Measurements from ENCODE around the gene SNCAIP.

The SNCAIP gene

DNA sequence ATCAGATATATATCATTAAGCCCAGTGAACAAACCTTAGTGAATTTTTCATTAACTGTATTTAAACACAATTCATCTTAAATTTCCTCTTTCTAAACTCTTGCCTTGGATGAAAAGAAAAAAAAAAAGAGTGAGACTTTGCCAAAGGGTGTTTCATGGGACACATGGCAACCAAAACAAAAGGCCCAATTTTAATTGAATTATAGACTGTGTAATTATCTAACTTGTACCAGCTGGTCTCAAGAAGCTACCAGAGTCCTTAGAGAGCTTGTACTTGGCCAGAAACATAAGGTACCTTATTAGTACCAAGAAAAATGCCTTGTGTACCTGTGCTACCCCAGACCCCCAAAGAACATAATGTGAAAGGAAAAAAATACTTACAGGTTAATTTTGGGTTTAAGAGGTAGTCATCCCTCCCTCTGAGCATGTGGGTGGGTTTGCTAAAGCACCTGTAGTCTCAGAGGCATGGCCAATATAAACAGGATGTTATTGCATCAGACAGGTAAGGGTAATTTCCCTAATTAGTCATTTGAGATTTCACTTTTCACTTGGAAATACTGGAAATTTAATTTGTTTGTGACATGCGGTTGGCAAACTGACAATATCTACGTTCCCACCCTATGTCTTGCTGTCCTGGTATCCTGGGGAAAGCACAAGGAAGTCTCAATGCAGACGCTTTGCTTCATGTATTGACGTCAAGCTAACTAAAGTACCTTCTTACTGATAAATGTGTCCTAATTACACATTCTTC is 90.1 kb downstream of the SNCAIP start:
- no peak for DNase-seq

DNA sequence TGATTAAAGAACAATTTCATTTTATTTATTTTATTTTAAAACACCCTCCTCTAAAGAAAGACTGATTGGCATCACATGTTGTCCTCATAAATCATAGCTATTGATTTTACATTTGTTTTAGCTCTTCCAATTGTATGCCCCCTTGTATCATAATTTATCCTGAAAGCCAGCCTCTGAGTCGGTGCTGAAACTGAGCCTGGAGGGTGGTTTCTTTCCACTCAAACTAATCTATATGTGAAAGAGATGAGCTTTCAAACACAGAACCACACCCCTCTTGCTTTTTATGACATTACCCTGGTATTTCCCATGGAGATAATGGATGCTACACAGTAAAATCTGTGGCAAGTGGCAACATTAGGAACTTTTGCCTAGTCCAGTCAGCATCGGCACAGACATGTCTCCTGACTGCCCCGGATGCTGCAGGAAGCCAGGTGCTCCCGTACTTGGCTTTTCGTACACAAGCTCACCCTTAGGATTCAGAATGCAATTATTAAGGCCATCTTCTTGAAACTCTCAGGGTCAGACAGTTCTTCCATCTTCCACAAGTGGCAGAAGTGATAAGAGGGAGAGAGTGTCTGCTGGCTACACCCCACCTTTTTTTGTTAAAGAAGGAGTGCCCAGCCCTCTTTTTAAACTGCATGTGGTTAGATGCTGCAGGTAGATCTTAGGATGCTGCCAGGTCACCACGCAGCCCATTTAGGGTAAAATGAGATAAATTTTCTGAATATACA is 91.1 kb downstream of the SNCAIP start:
- DNase-seq: no peak

DNA sequence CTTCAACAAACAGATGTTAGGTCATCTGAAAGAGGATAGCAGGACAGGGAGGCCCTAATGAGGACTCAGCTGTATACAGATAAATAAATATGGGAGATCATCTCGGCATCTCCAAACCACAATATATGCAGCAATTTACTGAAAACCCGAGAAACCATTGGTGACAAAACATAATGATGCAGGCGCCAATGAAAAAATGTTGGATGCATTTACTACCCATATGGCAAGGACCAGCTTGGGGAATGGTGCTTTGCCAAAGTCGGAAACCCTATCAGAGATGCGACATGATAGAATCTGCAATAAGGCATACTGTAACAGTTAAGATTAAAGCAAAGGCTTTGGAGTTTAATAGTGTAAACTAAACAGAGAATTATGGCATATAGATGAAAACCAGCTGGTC is 92.0 kb downstream of the SNCAIP start:
- DNase-seq: no peak

DNA sequence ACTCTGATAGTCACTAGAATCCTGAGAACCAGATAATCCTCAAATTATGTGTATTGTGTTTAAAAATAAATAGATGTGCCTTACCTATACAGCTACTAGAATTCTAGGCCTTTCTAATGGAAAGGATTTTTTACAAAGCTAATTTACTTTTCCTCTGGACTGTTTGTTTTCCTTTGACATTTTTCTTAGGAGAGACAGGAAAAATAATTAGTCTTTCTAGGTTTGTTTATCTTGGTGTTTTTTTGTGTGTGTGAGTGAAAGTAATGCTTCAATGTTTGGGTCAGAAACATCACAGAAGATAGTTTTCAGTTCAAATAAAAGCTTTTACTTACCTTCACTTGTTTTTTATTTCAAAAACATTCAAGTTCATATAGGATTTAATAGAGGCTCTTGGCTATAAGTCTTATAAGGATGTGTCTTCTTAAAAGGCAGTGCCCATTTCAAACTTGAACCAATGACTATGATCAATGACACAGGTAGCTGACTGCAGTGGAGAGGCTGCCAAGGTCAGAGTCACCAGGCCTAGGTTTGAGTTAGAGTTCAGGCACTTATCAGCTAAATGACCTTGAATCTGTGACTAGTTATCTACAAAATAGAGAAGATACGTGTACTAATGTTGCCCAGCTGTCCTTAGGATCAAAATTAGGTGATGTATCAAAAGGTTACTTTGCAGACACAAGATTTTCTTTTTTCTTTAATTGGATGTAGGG is 92.8 kb downstream of the SNCAIP start:
- DNase-seq: no peak

GRCh38 chr5:122405751-122406150 is 93.7 kb downstream of the SNCAIP start:
- DNase-seq: no peak

- DNase-seq: no peak
Observed at GRCh38 chr5:122406181-122406580, 94.1 kb downstream of the SNCAIP start.

DNA sequence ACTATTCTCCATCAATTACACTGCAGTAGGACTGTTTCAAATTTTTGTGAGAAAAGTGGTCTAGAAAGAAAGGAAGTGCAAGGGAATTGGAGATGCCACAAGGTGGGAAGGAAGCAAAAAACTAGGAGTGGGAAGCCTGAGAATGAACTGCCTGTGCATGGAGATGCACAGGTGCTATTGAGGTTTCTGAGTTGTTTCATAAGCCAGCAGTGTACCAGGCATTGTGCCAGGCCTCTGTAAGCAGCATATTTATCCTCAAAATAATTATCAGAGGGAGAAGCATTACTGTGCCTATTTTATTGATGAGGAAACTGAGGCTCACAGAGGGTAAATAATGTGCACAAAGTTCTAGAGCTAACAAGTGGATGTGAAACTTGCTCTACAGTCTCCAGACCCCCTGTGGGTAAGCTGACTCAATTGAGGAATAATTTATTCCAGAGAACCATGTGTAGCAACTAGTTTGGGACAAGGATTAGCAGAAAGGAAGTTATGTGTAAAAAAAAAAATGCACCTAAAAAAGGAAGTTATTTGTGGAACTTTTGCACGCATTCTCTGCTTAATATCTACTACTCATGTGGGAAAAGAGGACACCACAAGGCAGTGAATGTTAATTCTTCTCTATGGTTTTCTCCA is 96.7 kb downstream of the SNCAIP start:
- DNase-seq: no peak

GRCh38 chr5:122412966-122413365 is 100.9 kb downstream of the SNCAIP start:
- DNase-seq: no peak

- DNase-seq: no peak
Observed at GRCh38 chr5:122413722-122414121, 101.7 kb downstream of the SNCAIP start.

GRCh38 chr5:122415030-122415800 is 103.2 kb downstream of the SNCAIP start:
- DNase-seq: no peak

DNA sequence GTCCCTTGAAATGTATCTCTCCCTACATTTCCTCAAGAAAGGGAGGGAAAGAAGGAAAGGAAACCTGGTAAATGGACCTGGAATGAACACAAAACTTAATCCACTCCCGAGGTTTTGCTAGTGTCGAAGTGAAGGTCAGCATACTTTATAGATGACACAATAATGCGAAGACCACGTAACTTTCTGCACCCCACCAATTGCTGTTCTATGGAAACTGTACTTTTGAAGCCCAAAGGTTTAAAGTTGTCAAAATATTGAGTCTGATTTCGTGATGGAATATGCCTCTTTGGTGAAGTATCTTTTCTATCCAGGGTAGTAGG is 103.7 kb downstream of the SNCAIP start:
- DNase-seq: no peak

GRCh38 chr5:122419142-122419894 is 107.3 kb downstream of the SNCAIP start:
- no peak for DNase-seq

DNA sequence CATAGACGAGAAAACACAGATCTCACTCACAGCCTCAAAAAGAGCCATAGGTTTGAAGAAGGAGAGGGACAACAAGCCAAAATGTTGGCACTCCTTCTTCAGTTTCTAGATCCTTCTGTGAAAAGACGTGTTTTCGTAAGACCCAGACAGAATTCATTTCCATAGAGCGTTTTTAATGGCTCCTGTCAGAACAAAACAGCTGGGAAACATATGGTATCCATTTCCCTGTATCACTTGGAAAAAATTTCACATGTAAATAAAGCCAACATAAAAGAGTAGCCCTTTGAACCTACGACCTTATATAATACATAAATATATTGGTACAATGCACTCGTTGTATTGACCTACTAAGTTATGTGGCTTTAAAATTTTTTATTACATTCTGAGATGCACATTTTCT is 108.1 kb downstream of the SNCAIP start:
- no peak for DNase-seq

GRCh38 chr5:122420537-122421236 is 108.7 kb downstream of the SNCAIP start:
- no peak for DNase-seq

- no peak for DNase-seq
Observed at GRCh38 chr5:122421374-122422079, 109.5 kb downstream of the SNCAIP start.

DNA sequence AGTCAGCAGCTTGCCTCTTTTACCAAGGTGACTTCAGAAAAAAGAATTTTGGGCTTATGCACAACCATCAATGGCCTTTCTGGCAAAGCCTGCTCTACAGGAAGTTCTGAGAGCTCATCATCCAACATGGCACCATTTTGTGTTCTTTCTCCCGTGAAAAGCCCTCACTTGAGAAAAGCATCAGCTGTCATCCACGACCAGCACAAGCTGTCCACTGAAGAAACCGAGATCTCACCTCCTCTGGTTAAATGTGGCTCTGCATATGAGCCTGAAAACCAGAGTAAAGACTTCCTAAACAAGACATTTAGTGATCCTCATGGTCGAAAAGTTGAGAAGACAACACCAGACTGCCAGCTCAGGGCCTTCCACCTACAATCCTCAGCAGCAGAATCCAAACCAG is 111.2 kb downstream of the SNCAIP start:
- DNase-seq: no peak

GRCh38 chr5:122424132-122424531 is 112.1 kb downstream of the SNCAIP start:
- DNase-seq: no peak

- DNase-seq: no peak
Observed at GRCh38 chr5:122426301-122426700, 114.3 kb downstream of the SNCAIP start.

GRCh38 chr5:122427621-122428020 is 115.6 kb downstream of the SNCAIP start:
- no peak for DNase-seq

GRCh38 chr5:122429545-122430318 is 117.7 kb downstream of the SNCAIP start:
- no peak for DNase-seq

Data from NK-92 treated with Interleukin-12 subunit alpha and Interleukin-12 subunit beta, amount 100 ng/mL, for 24 hours (cell line).